Endothelial cell (in vitro differentiated cells): ENCODE measurements around the gene RGS14. TPM values are rescaled to one million over a fixed set of nuclear protein-coding genes. Genes with fewer than 3 reads are reported as not detected.

Source experiments
- DNase-seq: peaks from one replicate; pipeline ENCODE4 v3.0.0; 2021; ENCODE audit warnings: low spot score
- H3K27ac Mint-ChIP-seq: one replicate; pipeline ENCODE4 v1.8.0; 2021; ENCODE audit warnings: mixed read lengths, inconsistent platforms; ENCODE audit not compliant: unreplicated experiment
- H3K27me3 Mint-ChIP-seq: one replicate; pipeline ENCODE4 v1.8.0; 2021; ENCODE audit warnings: mild to moderate bottlenecking, moderate library complexity, mixed read lengths, inconsistent platforms; ENCODE audit not compliant: unreplicated experiment
- H3K36me3 Mint-ChIP-seq: one replicate; pipeline ENCODE4 v1.8.0; 2021; ENCODE audit warnings: mild to moderate bottlenecking, low read depth, mixed read lengths, inconsistent platforms; ENCODE audit not compliant: unreplicated experiment
- H3K4me1 Mint-ChIP-seq: one replicate; pipeline ENCODE4 v1.8.0; 2021; ENCODE audit warnings: mild to moderate bottlenecking, mixed read lengths, inconsistent platforms; ENCODE audit not compliant: unreplicated experiment
- H3K4me3 Mint-ChIP-seq: one replicate; pipeline ENCODE4 v1.8.0; 2021; ENCODE audit warnings: mild to moderate bottlenecking, mixed read lengths, inconsistent platforms; ENCODE audit not compliant: unreplicated experiment
- H3K9me3 Mint-ChIP-seq: one replicate; pipeline ENCODE4 v1.8.0; 2021; ENCODE audit warnings: mixed read lengths, inconsistent platforms; ENCODE audit not compliant: unreplicated experiment
- total RNA-seq: library from RNA; stranded (reverse); fragmentation: NEBNext Ultra II Directional; extraction: Animal tissue kit (Norgen Biotek cat#: 25700); gene quantifications from one replicate; pipeline ENCODE4 v1.2.1, GENCODE V29; 2021; ENCODE audit not compliant: unreplicated experiment
- TF ChIP-seq, protein P1 (sequence below): fragments of 200-600 bp; sonication (generic); IDR thresholded peaks from one replicate; pipeline ENCODE4 v1.5.0; 2021; ENCODE audit warnings: antibody characterized with exemption; ENCODE audit not compliant: unreplicated experiment

Gene RGS14
- total RNA-seq, 1 donor from 2014 or later = 21.8 TPM

DNA sequence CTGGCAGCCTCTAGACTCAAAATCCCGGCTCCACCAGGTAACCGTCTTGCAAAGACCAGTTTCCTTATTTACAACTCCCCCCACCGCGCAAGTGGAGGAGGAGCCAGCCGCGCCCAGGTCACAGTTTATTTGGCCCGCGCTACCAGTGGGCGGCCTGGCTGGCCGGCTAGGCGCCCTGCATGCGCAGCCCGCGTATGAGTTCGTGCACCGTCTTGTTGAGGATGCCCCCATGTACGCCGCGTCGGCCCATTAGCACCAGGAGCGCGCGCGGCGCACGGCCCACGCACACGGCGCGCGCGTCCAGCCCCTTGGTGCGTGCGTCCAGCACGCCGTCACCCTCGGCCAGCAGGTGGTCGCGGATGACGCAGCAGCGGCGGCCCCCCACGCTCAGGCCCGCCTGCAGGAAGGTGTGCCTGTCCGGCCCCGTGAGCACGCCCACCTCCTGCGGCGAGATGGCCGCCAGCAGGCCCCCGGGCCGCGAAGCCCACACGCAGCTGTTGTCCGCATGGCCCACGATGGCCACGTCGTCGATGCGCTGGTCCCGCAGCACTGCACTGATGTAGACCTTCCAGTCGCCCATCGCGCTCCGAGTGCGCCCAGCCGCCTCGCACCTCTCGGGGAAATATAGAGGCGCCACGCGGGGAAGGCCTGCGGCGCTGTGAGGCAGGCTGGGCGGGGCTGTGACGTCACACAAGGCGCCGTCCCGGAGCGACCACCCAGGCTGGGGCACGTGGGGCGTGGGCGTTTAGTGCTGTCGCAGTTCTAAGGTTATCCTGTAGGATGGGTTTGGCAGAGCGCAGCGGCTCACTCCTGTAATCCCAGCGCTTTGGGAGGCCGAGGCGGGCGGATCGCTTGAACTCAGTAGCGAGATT lies 42.5 kb downstream of the RGS14 start, which contains the start of gene PFN3:
Gene PFN3, minus strand, starts transcription at position 665 of the 872 bp plus-strand sequence. Its CDS starts 85 bp downstream, at position 580.
- Mint-ChIP-seq H3K4me1 (peaks cover 15% of the 10 kb centered on the region), H3K36me3 (peaks cover 3% of the 10 kb centered on the region), H3K27ac (no peak within 1 kb of the TSS), H3K27me3 (peaks cover 13% of the 10 kb centered on the region), H3K4me3 (no peak within 1 kb of the TSS), H3K9me3 (no peaks in the 10 kb centered on the region)
- DNase-seq = no peak
- TF ChIP-seq, protein P1, sequence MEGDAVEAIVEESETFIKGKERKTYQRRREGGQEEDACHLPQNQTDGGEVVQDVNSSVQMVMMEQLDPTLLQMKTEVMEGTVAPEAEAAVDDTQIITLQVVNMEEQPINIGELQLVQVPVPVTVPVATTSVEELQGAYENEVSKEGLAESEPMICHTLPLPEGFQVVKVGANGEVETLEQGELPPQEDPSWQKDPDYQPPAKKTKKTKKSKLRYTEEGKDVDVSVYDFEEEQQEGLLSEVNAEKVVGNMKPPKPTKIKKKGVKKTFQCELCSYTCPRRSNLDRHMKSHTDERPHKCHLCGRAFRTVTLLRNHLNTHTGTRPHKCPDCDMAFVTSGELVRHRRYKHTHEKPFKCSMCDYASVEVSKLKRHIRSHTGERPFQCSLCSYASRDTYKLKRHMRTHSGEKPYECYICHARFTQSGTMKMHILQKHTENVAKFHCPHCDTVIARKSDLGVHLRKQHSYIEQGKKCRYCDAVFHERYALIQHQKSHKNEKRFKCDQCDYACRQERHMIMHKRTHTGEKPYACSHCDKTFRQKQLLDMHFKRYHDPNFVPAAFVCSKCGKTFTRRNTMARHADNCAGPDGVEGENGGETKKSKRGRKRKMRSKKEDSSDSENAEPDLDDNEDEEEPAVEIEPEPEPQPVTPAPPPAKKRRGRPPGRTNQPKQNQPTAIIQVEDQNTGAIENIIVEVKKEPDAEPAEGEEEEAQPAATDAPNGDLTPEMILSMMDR = no peak

DNA sequence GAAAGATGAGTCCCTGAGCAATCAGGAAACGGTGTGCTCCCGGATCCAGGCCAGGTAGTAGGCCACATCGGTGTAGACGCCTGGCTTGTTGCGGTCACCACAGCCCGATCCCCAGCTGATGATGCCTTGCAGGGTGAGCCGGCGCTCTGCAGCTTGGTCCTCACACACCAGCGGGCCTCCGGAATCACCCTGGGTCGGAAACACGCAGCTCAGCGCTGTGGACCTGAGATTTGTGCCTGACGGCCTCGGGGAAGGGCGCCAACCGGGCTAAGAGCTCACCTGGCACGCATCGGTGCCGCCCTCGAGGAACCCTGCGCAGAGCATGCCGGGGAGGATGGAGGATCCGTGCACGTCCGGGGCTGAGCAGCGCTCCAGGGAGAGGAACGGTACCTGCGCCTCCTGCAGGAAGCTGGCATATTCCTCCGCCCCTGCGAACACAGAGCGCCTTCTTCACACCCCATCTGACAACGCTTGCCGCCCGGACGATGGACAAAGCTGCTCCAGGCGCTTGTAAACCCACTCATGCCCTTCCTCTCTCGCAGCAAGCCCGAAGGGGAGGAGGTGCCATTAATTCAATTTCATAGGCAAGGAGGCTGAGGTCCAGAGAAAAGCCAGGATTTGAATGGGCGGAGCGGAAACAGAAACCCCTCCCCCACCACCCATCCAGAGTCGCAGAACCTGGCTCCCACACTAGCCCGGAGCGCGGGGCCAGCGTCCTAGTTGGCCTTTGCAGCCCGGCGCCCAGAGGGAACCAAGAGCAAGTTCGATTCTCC lies 44.7 kb downstream of the RGS14 start:
- H3K9me3 Mint-ChIP-seq = no peaks in the 10 kb centered on the region
- TF ChIP-seq, protein P1 = peak; percentile 41
- peak overlapping the region; percentile 83 for H3K4me3 Mint-ChIP-seq
- peak; percentile 61 for DNase-seq
- H3K4me1 Mint-ChIP-seq = peaks cover 7% of the 10 kb centered on the region
- H3K27me3 Mint-ChIP-seq = peaks cover 16% of the 10 kb centered on the region
- H3K27ac Mint-ChIP-seq = no peak overlapping the region
- peaks cover 3% of the 10 kb centered on the region for H3K36me3 Mint-ChIP-seq

DNA sequence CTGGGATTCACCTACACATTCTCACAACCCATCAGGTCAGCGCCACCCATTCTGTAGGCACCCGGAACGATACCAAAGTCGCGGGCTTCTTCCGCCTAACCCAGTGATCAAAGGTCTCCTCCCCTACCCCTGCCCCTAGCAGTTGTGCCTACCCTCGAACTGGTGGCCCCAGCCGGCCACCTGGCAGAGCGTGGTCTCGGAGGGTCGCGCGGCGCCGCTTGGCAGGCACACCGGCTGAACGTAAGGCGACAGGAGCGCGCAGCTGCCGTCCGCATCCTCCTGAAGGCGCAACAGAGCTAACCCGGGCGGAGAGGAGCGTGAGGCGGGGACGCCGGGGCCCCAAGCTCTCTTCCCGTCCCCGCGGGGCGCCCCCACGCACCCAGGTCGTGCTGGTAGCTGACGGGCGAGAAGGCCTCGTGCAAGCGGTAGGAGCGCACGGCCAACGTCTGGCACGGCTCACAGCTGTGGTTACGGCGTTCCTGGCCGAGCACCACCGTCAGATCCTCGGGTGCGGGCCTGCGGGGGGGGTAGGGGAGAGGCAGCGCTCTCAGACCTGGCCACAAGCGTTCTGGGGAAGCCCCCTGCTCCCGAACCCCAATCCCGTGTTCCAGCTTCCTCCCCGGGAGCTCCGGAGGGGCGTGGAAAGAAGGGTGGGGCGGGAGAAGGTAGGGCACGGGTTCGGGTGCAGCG lies 45.5 kb downstream of the RGS14 start:
- Mint-ChIP-seq H3K36me3 (peaks cover 3% of the 10 kb centered on the region), H3K27me3 (peaks cover 15% of the 10 kb centered on the region), H3K27ac (no peak overlapping the region), H3K4me1 (peaks cover 7% of the 10 kb centered on the region), H3K4me3 (peak overlapping the region; percentile 83), H3K9me3 (no peaks in the 10 kb centered on the region)
- TF ChIP-seq, protein P1 = no peak
- DNase-seq = no peak

DNA sequence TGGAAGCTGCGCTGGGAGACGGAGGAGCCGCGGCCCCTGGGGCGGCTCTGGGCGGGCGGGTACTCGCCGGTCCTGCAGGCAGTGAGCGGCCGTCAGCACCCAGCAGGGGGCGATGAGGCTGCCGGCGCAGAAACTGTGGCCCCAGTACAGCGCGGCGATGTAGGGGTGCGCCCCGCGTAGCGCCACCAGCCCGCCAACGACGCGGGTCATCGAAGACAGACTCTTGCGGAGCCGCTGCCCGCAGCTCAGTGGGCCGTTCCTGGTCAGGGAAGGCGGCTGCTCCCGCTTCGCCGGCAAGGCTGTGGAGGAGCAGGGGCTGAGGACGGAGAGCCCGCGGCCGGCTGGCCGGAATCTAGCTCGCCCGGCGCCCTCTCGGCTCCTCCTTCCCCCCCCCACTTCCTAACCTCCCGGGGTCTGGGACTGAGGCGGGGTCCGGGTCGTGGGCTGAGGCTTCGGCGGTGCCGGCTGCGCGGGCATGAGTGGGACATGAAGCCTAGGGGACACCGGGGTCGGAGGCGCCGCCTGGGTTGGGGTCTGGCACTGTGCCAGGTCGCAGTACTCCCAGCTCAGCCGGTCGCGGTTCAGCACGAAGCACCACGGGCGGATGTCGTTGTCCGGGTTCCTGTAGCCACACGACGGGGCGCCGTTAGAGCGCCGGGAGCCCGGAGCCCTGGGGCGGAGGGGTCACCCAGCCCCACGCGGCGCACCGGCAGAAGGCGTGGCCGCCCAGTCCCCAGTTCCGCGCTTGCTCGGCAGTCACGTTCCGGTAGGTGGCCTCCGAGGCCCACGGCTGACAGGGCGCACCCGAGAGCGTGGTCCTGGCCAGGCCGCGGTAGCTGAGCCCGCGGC lies 46.3 kb downstream of the RGS14 start:
- DNase-seq = peak; percentile 80
- Mint-ChIP-seq H3K4me1 (peaks cover 7% of the 10 kb centered on the region), H3K27ac (no peak overlapping the region), H3K4me3 (no peak overlapping the region), H3K36me3 (peaks cover 3% of the 10 kb centered on the region), H3K27me3 (peaks cover 12% of the 10 kb centered on the region), H3K9me3 (no peaks in the 10 kb centered on the region)
- TF ChIP-seq, protein P1 = peak; percentile 77
